KMS-11 (cell line): ENCODE results near the gene JMJD1C.

Experiments
- H2AFZ ChIP-seq: fragments of 200-600 bp; sonication (generic); 2 replicates; pipeline ENCODE4 v1.6.1; 2016; ENCODE audit warnings: antibody characterized with exemption, mixed run types, low read depth
- H3K27ac ChIP-seq: fragments of 200-600 bp; sonication (generic); 2 replicates; pipeline ENCODE4 v1.6.1; 2016; ENCODE audit warnings: mild to moderate bottlenecking, mixed run types
- H3K27me3 ChIP-seq: fragments of 200-600 bp; sonication (generic); 2 replicates; pipeline ENCODE4 v1.6.1; 2017; ENCODE audit warnings: mild to moderate bottlenecking, low read depth, mixed run types, moderate library complexity; ENCODE audit not compliant: insufficient read depth
- H3K36me3 ChIP-seq: fragments of 200-600 bp; sonication (generic); 2 replicates; pipeline ENCODE4 v1.6.1; 2017; ENCODE audit warnings: mild to moderate bottlenecking, mixed run types; ENCODE audit not compliant: insufficient read depth
- H3K4me1 ChIP-seq: fragments of 200-600 bp; sonication (generic); 2 replicates; pipeline ENCODE4 v1.6.1; 2016; ENCODE audit warnings: mild to moderate bottlenecking, low read depth, mixed run types; ENCODE audit not compliant: poor library complexity, severe bottlenecking
- H3K4me2 ChIP-seq: fragments of 200-600 bp; sonication (generic); 2 replicates; pipeline ENCODE4 v1.7.0; 2016; ENCODE audit warnings: mild to moderate bottlenecking, mixed run types
- H3K4me3 ChIP-seq: fragments of 200-600 bp; sonication (generic); IDR thresholded peaks from 2 replicates; pipeline ENCODE4 v1.6.1; 2017; ENCODE audit warnings: low read depth, low read length, mixed read lengths; ENCODE audit not compliant: insufficient read depth
- H3K79me2 ChIP-seq: fragments of 200-600 bp; sonication (generic); 2 replicates; pipeline ENCODE4 v1.6.1; 2016; ENCODE audit warnings: low read depth, mixed run types; ENCODE audit not compliant: insufficient read depth
- H3K9ac ChIP-seq: fragments of 200-600 bp; sonication (generic); 2 replicates; pipeline ENCODE4 v1.6.1; 2016; ENCODE audit warnings: mild to moderate bottlenecking, mixed run types
- H4K20me1 ChIP-seq: fragments of 200-600 bp; sonication (generic); 2 replicates; pipeline ENCODE4 v1.6.1; 2016; ENCODE audit warnings: mild to moderate bottlenecking, mixed run types; ENCODE audit not compliant: insufficient read depth
- TF ChIP-seq, protein P1 (sequence below): fragments of 200-600 bp; sonication (generic); conservative IDR thresholded peaks from 2 replicates; pipeline ENCODE4 v1.6.1; 2017; ENCODE audit warnings: low read depth, mild to moderate bottlenecking, antibody characterized with exemption, low read length, moderate library complexity, mixed read lengths

The JMJD1C gene

DNA sequence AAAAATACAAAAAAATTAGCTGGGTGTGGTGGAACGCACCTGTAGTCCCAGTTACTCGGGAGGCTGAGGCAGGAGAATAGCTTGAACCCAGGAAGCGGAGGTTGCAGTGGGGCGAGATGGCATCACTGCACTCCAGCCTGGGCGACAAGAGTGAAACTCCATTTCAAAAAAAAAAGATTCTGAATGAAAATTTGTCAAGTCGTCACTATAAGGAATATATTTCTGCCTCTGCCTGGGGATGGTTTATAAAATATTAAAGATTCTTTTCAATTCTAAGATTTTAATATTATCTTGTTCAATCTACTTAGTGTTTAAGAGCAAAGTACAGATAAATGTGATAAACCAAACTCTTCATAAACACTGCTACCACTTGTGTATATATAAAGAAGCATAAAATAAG, 185.4 kb downstream of the JMJD1C start:
- Histone ChIP-seq H3K36me3 (no peaks in the 10 kb centered on the region), H3K27me3 (no peaks in the 10 kb centered on the region), H3K4me1 (no peaks in the 10 kb centered on the region), H3K27ac (no peak overlapping the region), H2AFZ (no peak overlapping the region), H3K9ac (no peak overlapping the region), H3K79me2 (no peaks in the 10 kb centered on the region), H4K20me1 (no peaks in the 10 kb centered on the region), H3K4me2 (no peak overlapping the region), H3K4me3 (no peak overlapping the region)
- TF ChIP-seq, protein P1, sequence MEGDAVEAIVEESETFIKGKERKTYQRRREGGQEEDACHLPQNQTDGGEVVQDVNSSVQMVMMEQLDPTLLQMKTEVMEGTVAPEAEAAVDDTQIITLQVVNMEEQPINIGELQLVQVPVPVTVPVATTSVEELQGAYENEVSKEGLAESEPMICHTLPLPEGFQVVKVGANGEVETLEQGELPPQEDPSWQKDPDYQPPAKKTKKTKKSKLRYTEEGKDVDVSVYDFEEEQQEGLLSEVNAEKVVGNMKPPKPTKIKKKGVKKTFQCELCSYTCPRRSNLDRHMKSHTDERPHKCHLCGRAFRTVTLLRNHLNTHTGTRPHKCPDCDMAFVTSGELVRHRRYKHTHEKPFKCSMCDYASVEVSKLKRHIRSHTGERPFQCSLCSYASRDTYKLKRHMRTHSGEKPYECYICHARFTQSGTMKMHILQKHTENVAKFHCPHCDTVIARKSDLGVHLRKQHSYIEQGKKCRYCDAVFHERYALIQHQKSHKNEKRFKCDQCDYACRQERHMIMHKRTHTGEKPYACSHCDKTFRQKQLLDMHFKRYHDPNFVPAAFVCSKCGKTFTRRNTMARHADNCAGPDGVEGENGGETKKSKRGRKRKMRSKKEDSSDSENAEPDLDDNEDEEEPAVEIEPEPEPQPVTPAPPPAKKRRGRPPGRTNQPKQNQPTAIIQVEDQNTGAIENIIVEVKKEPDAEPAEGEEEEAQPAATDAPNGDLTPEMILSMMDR, result no peak

DNA sequence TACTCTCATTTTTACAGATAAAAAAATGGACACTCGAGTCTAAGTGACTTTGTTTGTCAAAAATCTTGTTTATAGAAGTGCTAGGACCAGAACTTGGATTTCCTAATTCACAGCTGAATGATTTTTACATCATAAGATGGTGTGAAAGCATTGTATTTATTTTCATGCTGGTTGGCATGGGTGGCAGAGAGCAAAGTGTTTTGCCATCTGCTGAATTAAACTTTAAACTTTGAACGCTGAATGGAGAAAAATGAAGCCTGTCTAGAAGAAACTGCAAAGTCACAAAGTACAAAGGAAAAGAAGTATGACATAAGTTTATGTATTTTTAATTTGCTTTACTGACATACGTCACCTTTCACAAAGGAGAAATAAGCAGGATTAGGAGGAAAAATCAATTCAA, 190.7 kb downstream of the JMJD1C start:
- no peak overlapping the region for H3K4me2 ChIP-seq
- H4K20me1 ChIP-seq, result no peaks in the 10 kb centered on the region
- H3K27ac ChIP-seq, result no peak overlapping the region

DNA sequence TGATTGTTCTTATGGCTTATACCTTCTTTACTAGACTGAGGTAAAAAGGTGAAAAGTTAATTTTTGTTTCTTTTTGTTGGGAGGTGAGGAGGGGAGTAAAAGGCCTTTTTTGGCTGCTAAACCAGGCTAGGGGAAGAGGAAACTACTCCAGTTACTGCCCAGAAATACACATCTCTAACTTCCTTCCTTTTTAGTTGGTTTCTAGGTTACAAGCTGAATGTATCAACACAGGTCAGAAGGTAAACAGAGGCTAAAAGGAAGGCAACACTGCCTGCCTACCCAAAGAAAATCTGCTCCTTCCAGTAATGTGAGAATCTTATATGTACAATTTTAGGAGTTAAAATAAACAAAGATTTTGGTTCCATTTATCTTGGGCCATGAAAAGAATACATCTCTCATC, 192.2 kb downstream of the JMJD1C start:
- TF ChIP-seq, protein P1, result no peak
- no peak overlapping the region for H3K4me3 ChIP-seq
- no peak overlapping the region for H2AFZ ChIP-seq
- no peak overlapping the region for H3K9ac ChIP-seq
- no peaks in the 10 kb centered on the region for H3K36me3 ChIP-seq
- H4K20me1 ChIP-seq, result no peaks in the 10 kb centered on the region
- H3K4me2 ChIP-seq, result no peak overlapping the region
- peaks cover 21% of the 10 kb centered on the region; the same call in 1 of the 2 replicates for H3K79me2 ChIP-seq
- H3K27ac ChIP-seq, result no peak overlapping the region
- peaks cover 21% of the 10 kb centered on the region for H3K4me1 ChIP-seq
- no peaks in the 10 kb centered on the region for H3K27me3 ChIP-seq

More for the DNA sequence above, 190.7 kb downstream of the JMJD1C start:
- TF ChIP-seq, protein P1, result no peak
- H3K27me3 ChIP-seq, result no peaks in the 10 kb centered on the region
- no peak overlapping the region for H3K9ac ChIP-seq
- H3K4me3 ChIP-seq, result no peak overlapping the region
- H2AFZ ChIP-seq, result no peak overlapping the region
- H3K79me2 ChIP-seq, result peaks cover 7% of the 10 kb centered on the region; the same call in 1 of the 2 replicates
- peaks cover 13% of the 10 kb centered on the region for H3K4me1 ChIP-seq
- H3K36me3 ChIP-seq, result no peaks in the 10 kb centered on the region

DNA sequence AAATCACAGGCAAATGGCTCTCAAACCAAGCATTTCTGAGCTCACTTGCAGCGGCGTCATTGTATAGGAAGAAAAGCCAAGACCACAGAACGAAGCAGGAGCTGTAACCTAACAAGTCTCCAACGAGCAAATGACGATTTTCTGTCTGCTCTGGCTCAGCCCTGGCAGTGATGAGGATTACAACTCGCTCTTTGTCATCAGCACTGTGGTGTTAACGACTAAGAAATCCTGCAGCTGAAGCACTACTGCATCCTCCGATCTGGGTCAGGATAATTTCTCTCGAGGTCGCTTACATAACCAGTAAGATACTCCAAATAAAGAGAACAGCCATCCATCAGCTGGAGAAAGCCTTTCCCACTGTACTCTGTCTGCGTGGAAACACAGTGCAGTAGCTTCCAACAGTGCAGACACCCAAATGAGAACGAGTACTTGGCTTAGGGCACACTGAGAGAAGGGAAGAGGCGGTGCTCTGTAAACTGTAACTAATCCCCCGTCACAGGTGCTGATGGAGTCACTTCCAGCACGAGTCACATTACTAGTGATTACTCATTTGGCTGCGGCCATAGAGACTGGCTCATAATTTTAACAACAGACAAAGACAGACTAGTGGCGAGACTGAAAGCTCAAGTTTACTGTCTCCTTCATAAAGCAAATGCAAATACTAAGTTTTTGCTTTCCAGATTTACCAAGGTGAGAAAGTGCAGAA, 196.8 kb downstream of the JMJD1C start:
- peaks cover 67% of the 10 kb centered on the region for H3K79me2 ChIP-seq
- H3K9ac ChIP-seq, result peak overlapping the region; percentile 98
- H3K4me2 ChIP-seq, result peak overlapping the region; percentile 73
- H3K4me1 ChIP-seq, result peaks cover 27% of the 10 kb centered on the region
- H3K27ac ChIP-seq, result peak overlapping the region; percentile 99
- H3K4me3 ChIP-seq, result no peak overlapping the region
- no peak overlapping the region for H2AFZ ChIP-seq
- no peaks in the 10 kb centered on the region; the same call in none of the 2 replicates for H3K36me3 ChIP-seq
- no peaks in the 10 kb centered on the region for H4K20me1 ChIP-seq
- no peaks in the 10 kb centered on the region for H3K27me3 ChIP-seq
- TF ChIP-seq, protein P1, result no peak
